Hematopoietic multipotent progenitor cell treated with erythropoietin and hydrocortisone succinate and interleukin-3 and kit ligand, for 17 days (in vitro differentiated cells): Measurements from ENCODE around the gene PRCP.

Experiments
- DNase-seq: peaks from one replicate; pipeline ENCODE4 v3.0.0-alpha.2; 2015; ENCODE audit warnings: low spot score

The PRCP gene

GRCh38 chr11:82906931-82907330, 6.7 kb upstream of the PRCP start:
- DNase-seq, result no peak

DNA sequence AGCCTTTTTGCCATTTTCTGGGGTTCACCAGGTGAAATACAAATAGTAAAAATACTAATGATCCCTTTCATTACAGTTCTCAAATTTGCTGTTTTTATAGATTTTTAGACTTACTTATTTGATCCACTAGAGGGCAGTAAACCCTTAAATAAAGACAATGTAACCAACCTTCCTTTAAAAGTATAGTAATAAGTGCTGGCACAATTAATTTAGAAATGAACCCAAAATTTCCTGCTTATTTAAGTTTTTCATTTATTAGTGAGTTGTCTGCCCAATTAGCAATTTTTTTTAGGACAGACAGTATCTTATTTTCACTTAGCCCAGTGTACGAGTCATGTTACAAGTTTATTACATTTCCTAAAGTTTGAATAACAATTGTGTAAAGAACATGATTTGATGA, 6.0 kb upstream of the PRCP start:
- peak; percentile 63 for DNase-seq

DNA sequence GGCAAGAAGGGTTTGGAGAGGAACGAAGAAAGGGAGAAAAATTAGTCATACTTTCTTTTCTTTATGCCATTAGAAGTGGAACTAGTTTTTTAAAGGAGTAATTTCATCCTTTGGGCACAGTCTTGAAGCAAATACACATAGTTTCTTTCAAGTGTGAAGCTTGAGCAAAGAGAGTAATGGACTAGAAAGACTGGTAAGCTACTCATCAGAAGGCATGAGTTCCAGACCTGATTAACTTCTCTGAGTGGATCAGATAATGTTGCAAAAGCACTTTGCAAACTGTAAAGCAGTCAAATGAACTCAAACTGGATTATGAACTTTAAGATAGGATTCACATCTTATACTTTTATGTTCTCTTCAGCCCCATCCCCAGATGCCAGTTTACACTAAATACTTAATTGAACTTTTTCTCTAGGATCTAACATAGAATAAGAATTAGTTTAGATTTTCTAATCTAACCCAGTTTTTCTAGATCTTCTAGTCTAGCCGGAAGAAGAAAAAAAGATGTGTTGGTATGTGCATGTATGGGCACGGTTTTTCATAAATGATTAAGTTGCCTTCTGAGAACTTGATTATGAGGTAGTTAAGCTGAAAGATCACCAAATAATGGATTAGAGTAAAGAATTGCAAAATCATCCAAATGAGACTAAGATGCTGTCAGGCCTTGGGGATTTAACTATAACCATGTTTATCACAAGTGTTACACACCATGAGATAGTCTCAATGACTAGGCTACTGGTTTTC, 3.8 kb upstream of the PRCP start:
- no peak for DNase-seq

DNA sequence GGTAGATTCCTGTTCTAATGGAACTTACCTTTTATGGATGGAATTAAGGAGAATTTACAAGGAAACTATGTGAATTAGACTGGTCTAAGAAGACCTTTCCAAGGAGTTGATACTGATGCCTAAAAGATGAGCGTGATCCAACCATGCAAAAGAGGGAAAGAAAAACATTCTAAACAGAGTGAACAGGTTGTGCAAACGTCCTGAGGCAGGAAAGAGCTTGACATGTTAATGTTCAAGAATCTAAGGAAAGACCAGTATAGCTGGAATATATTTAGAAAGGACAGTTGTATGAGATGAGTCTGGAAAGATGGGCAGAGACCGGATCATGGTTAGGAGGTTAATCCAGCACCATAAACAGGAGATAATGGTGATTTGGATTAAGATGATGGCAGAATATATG, 2.6 kb upstream of the PRCP start:
- DNase-seq, result no peak

- DNase-seq, result no peak
Observed at GRCh38 chr11:82901922-82902485, 1.8 kb upstream of the PRCP start.

GRCh38 chr11:82901165-82901921, 1.1 kb upstream of the PRCP start, which contains the start of gene DDIAS:
Gene DDIAS (plus strand): TSS chr11:82901736. CDS start chr11:82914739, 13,003 bp downstream.
- peak; percentile 98 for DNase-seq

DNA sequence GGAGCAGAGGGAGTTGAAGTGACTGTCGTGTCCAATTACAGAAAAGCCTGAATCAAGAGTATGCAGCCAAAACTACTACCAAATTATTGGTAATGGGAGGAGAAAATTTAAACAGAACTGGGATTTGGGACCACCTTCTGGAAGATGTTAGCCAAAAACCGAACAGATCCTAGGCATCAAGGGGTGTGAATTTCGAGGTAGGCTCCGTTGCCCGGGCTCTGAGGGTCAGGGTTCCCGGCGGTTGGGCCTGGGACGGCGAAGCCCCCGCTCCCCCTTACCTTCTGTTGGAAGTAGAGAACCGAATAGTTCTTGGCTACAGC, 313 bp downstream of the PRCP start:
- no peak for DNase-seq

- peak; percentile 16 for DNase-seq
Observed at GRCh38 chr11:82899186-82899820, 927 bp downstream of the PRCP start.

- no peak for DNase-seq
Observed at GRCh38 chr11:82898241-82898640, 2.0 kb downstream of the PRCP start.

- no peak for DNase-seq
Observed at GRCh38 chr11:82896183-82896582, 4.0 kb downstream of the PRCP start.

- no peak for DNase-seq
Observed at GRCh38 chr11:82895437-82896091, 4.7 kb downstream of the PRCP start.

GRCh38 chr11:82892611-82893169, 7.5 kb downstream of the PRCP start:
- DNase-seq, result no peak

DNA sequence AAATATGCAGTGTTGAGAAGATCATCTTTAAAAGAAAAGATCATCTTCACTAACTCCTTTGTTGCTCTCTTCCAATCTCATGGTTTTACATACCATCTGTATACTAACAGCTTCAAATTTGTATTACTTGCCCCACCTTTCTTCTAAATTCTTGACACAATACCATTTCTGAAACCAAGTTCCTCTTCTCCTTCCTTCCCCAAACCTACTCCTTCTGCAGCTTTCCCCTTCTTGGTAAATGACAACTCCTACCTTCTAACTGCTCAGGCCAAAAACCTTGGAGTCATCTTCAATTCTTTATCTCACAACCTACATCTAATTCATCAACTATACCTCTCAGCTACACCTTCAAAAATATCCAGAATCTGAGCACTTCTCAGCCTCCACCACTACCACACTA, 9.3 kb downstream of the PRCP start:
- no peak for DNase-seq

- no peak for DNase-seq
Observed at GRCh38 chr11:82890002-82890341, 10.3 kb downstream of the PRCP start.

GRCh38 chr11:82889133-82890001, 10.9 kb downstream of the PRCP start:
- no peak for DNase-seq

- DNase-seq, result no peak
Observed at GRCh38 chr11:82883853-82884252, 16.4 kb downstream of the PRCP start.

DNA sequence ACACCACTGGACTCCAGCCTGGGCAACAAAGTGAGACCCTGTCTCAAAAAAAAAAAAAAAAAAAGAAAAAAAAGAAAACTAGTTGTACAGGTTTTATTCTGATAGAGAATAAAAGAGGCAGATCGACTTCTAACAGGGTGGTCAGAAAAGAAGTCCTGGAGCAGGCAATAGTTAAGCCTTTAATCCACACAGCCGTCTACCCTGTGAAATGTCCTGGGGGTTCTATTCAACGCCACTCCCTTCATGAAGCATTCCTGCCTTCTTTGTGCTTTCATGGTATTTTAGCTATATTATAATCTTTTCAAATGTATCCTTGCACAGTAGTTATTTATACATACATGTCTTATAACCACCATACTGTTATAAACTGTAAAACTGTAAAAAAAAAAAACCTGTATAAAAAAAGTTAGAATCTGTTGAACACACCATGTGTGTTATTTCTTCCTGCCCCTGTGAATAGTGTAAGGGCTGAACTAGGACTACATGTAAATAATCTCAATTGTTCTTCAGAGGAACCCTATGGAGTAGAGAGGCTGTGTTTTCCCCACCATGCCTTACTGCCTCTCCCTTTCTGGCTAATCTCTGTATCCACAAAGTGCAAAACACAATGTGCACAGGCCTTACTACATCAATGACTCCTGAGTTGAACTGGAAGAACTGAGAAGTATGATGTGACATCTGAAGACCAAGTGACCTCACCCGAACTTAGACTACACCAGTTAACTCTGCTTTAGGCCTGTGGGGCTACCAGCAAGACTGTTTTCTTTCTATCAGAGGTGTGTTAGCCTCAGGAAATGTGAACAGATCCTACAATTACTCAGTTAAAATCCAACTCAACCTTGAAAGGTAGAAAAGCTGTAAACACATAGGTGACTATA, 25.3 kb downstream of the PRCP start:
- DNase-seq, result no peak

- no peak for DNase-seq
Observed at GRCh38 chr11:82873919-82874333, 26.3 kb downstream of the PRCP start.

- DNase-seq, result no peak
Observed at GRCh38 chr11:82872377-82873150, 27.7 kb downstream of the PRCP start.
